H1 (cell line): Measurements from ENCODE around the gene KRTAP12-2. TPM values are rescaled to one million over a fixed set of nuclear protein-coding genes. Genes with fewer than 3 reads are reported as not detected.

Experiments used
- CTCF ChIA-PET: fragments of 300-600 bp; sonication (Branson Sonifier 250); formaldehyde crosslinking; loops from one replicate; lab custom pipeline; 2021; ENCODE audit not compliant: partially characterized antibody; lab: Charles Lee
- POLR2A ChIA-PET: fragments of 300-600 bp; sonication (Branson Sonifier 250); formaldehyde crosslinking; loops from one replicate; lab custom pipeline; 2021; ENCODE audit warnings: inconsistent platforms; ENCODE audit not compliant: partially characterized antibody; lab: Charles Lee
- DNase-seq, 2 experiments: peaks; one replicate each; pipeline versions ENCODE4 v3.0.0 to v3.0.0-alpha.2; 2010 to 2022; ENCODE audit warnings: low spot score in 2 of 2, low read depth in 1 of 2, mixed read lengths in 1 of 2
- FAIRE-seq: peaks from 2 replicates; lab custom pipeline; 2011; peaks lifted over from hg19 to GRCh38; lab: Jason Lieb, UNC
- H2AFZ ChIP-seq: 2 replicates; pipeline ENCODE4 v1.8.1; 2012; ENCODE audit warnings: low read length, inconsistent platforms
- H2AK5ac ChIP-seq: 2 replicates; pipeline ENCODE4 v1.6.1; 2013; ENCODE audit warnings: low read depth, low read length
- H2BK120ac ChIP-seq: replicated peaks from 2 replicates; pipeline ENCODE3; 2013; ENCODE audit warnings: low read depth, low read length, inconsistent platforms
- H2BK12ac ChIP-seq: 2 replicates; pipeline ENCODE4 v1.6.1; 2013; ENCODE audit warnings: low read depth, low read length
- H2BK15ac ChIP-seq: 2 replicates; pipeline ENCODE4 v1.6.1; 2013; ENCODE audit warnings: low read length
- H2BK20ac ChIP-seq: 2 replicates; pipeline ENCODE4 v1.6.1; 2013; ENCODE audit warnings: low read length
- H2BK5ac ChIP-seq: 2 replicates; pipeline ENCODE4 v1.6.1; 2013; ENCODE audit warnings: low read depth, low read length
- H3K14ac ChIP-seq: 2 replicates; pipeline ENCODE4 v1.6.1; 2013; ENCODE audit warnings: inconsistent platforms; ENCODE audit not compliant: insufficient read length
- H3K18ac ChIP-seq: 2 replicates; pipeline ENCODE4 v1.6.1; 2013; ENCODE audit warnings: low read length; ENCODE audit errors: extremely low read depth
- H3K23ac ChIP-seq: 2 replicates; pipeline ENCODE4 v1.6.1; 2013; ENCODE audit warnings: inconsistent platforms; ENCODE audit not compliant: insufficient read length
- H3K23me2 ChIP-seq: 2 replicates; pipeline ENCODE4 v1.6.1; 2013; ENCODE audit warnings: low read depth, low read length
- H3K27ac ChIP-seq: 2 replicates; pipeline ENCODE4 v1.6.1; 2011; ENCODE audit warnings: low read depth, low read length, inconsistent platforms
- H3K27me3 ChIP-seq, 4 experiments: replicated peaks in 1 of 4; 1 replicate in 1 of 4; 2 replicates in 3 of 4; pipeline versions ENCODE4 v1.6.1 to v1.8.1; 2011 to 2013; ENCODE audit warnings: low read length in 3 of 4, mild to moderate bottlenecking in 3 of 4, inconsistent platforms in 2 of 4, mixed read lengths in 2 of 4, moderate library complexity in 1 of 4; ENCODE audit not compliant: control insufficient read depth in 3 of 4, insufficient read depth in 3 of 4; ENCODE audit errors: extremely low read depth in 1 of 4
- H3K36me3 ChIP-seq, 4 experiments: 2 replicates each; pipeline versions ENCODE4 v1.6.1 to v1.8.1; 2011 to 2013; ENCODE audit warnings: mild to moderate bottlenecking in 4 of 4, low read length in 3 of 4, moderate library complexity in 2 of 4, control low read depth in 1 of 4, inconsistent platforms in 1 of 4; ENCODE audit not compliant: insufficient read depth in 4 of 4, control insufficient read depth in 2 of 4
- H3K4ac ChIP-seq: replicated peaks from 2 replicates; pipeline ENCODE3; 2013; ENCODE audit warnings: low read length, low read depth, mixed read lengths, inconsistent platforms; ENCODE audit not compliant: insufficient read length
- H3K4me1 ChIP-seq, 4 experiments: replicated peaks in 1 of 4; 1 replicate in 1 of 4; 2 replicates in 3 of 4; pipeline versions ENCODE4 v1.6.1 to v1.8.1; 2011 to 2013; ENCODE audit warnings: low read length in 3 of 4, inconsistent platforms in 2 of 4, mixed read lengths in 1 of 4; ENCODE audit not compliant: insufficient read depth in 4 of 4, control insufficient read depth in 3 of 4
- H3K4me2 ChIP-seq, 2 experiments: 2 replicates each; pipeline versions ENCODE4 v1.6.1 to v1.8.1; 2011 to 2013; ENCODE audit warnings: low read depth in 2 of 2, low read length in 2 of 2, control low read depth in 1 of 2, inconsistent platforms in 1 of 2, mild to moderate bottlenecking in 1 of 2; ENCODE audit not compliant: insufficient read depth in 1 of 2
- H3K4me3 ChIP-seq, 4 experiments: fragments of 200-600, 300-600 bp in 1 of 4; sonication (generic), shearing (Covaris generic), sonication (Bioruptor Twin) in 1 of 4; 2 replicates each; pipeline versions ENCODE4 v1.5.1 to v1.8.1; 2011 to 2016; ENCODE audit warnings: low read length in 4 of 4, low read depth in 3 of 4, control low read depth in 2 of 4, inconsistent platforms in 2 of 4, mild to moderate bottlenecking in 2 of 4, mixed read lengths in 1 of 4, moderate library complexity in 1 of 4; ENCODE audit not compliant: insufficient read depth in 2 of 4; ENCODE audit errors: extremely low read depth in 1 of 4
- H3K56ac ChIP-seq: replicated peaks from 2 replicates; pipeline ENCODE3; 2013; ENCODE audit warnings: low read depth, mild to moderate bottlenecking, mixed read lengths, low read length, inconsistent platforms; ENCODE audit not compliant: insufficient read length
- H3K79me1 ChIP-seq: 2 replicates; pipeline ENCODE4 v1.6.1; 2013; ENCODE audit warnings: low read depth, low read length, control low read depth
- H3K79me2 ChIP-seq, 2 experiments: 2 replicates each; pipeline versions ENCODE4 v1.6.1 to v1.8.1; 2012 to 2013; ENCODE audit warnings: low read length in 2 of 2, mild to moderate bottlenecking in 2 of 2, inconsistent platforms in 1 of 2; ENCODE audit not compliant: insufficient read depth in 2 of 2, control insufficient read depth in 1 of 2
- H3K9ac ChIP-seq, 4 experiments: replicated peaks in 1 of 4; 1 replicate in 1 of 4; 2 replicates in 3 of 4; pipeline versions ENCODE4 v1.6.1 to v1.8.1; 2011 to 2013; ENCODE audit warnings: low read depth in 3 of 4, low read length in 3 of 4, control low read depth in 2 of 4, mild to moderate bottlenecking in 2 of 4, moderate library complexity in 2 of 4, inconsistent platforms in 1 of 4; ENCODE audit errors: extremely low read depth in 1 of 4
- H3K9me3 ChIP-seq, 2 experiments: 2 replicates each; pipeline versions ENCODE4 v1.6.1 to v1.8.1; 2012 to 2013; ENCODE audit warnings: mild to moderate bottlenecking in 2 of 2, moderate library complexity in 2 of 2, control low read depth in 1 of 2, inconsistent platforms in 1 of 2, low read depth in 1 of 2, low read length in 1 of 2, mixed read lengths in 1 of 2; ENCODE audit not compliant: insufficient read depth in 2 of 2
- H4K20me1 ChIP-seq, 2 experiments: replicated peaks in 1 of 2; 2 replicates each; pipeline versions ENCODE3 to v1.8.1; 2011 to 2013; ENCODE audit warnings: inconsistent platforms in 2 of 2, low read length in 2 of 2, mild to moderate bottlenecking in 1 of 2; ENCODE audit not compliant: insufficient read depth in 2 of 2, control insufficient read depth in 1 of 2
- H4K5ac ChIP-seq: 2 replicates; pipeline ENCODE4 v1.6.1; 2013; ENCODE audit warnings: low read length, low read depth, mixed read lengths, inconsistent platforms; ENCODE audit not compliant: insufficient read length
- H4K8ac ChIP-seq: 2 replicates; pipeline ENCODE4 v1.8.0; 2013; ENCODE audit warnings: mild to moderate bottlenecking, moderate library complexity, low read length, inconsistent platforms; ENCODE audit not compliant: insufficient read depth; ENCODE audit errors: extremely low read depth
- H4K91ac ChIP-seq: replicated peaks from 2 replicates; pipeline ENCODE3; 2013; ENCODE audit warnings: low read length, mixed read lengths, inconsistent platforms; ENCODE audit not compliant: insufficient read length
- CBX5 ChIP-seq: fragments of 300-800, 300-1000 bp; sonication (generic); IDR thresholded peaks from 2 replicates; pipeline ENCODE4 v1.7.1; 2016; ENCODE audit warnings: antibody characterized with exemption, low read length, low read depth
- EZH2 ChIP-seq: fragments of 200-600 bp; sonication (generic); IDR thresholded peaks from 2 replicates; pipeline ENCODE4 v1.7.1; 2012; ENCODE audit warnings: low read depth, mild to moderate bottlenecking, moderate library complexity, low read length, inconsistent platforms; ENCODE audit not compliant: severe bottlenecking
- GTF2F1 ChIP-seq: IDR thresholded peaks from 2 replicates; pipeline ENCODE4 v1.6.1; 2012; ENCODE audit warnings: low read depth, low read length, improper control_type of control experiment, borderline replicate concordance
- WGBS, 2 experiments: shearing (Covaris generic) in 1 of 2; methylation state at CpG; one replicate each; pipeline versions ENCODE4 v1.1.6 to v1.1.7; 2013 to 2015; ENCODE audit warnings: low lambda C conversion rate in 2 of 2, mixed read lengths in 2 of 2, inconsistent platforms in 1 of 2, low coverage in 1 of 2, missing lambda C conversion rate in 1 of 2; ENCODE audit not compliant: insufficient replicate concordance in 2 of 2, insufficient coverage in 1 of 2, insufficient read length in 1 of 2; ENCODE audit errors: extremely low coverage in 1 of 2, missing lambda C conversion rate in 1 of 2; 5-methylcytosine and 5-hydroxymethylcytosine counted together
- polyA plus RNA-seq, 7 experiments: library from polyadenylated mRNA; depleted of rRNA in 3 of 7; stranded (reverse) in 5 of 7; unstranded in 2 of 7; fragments of >200 nt in 5 of 7; fragments of 200-250 nt in 2 of 7; gene quantifications; 1 replicate in 5 of 7; 2 replicates in 1 of 7; 4 replicates in 1 of 7; pipeline versions ENCODE4 v1.2.1 to v1.2.3, GENCODE V29; 2011 to 2013; ENCODE audit warnings: missing spikeins in 2 of 7, mixed read lengths in 2 of 7
- total RNA-seq: library from RNA; stranded (reverse); fragmentation: NEBNext Ultra II Directional; extraction: Animal tissue kit (Norgen Biotek cat#: 25700); gene quantifications from 2 replicates; pipeline ENCODE4 v1.2.1, GENCODE V29; 2021
- TF ChIP-seq, protein P1 (sequence below): IDR thresholded peaks from 2 replicates; pipeline ENCODE4 v1.6.1; 2012; ENCODE audit warnings: inconsistent platforms

KRTAP12-2 gene
- total and polyA plus RNA-seq, 2 of the 8 experiments (the other 6 are each of a cell fraction or from before 2014, with no cell fraction given) = 0.50 TPM; not detected in 1

DNA sequence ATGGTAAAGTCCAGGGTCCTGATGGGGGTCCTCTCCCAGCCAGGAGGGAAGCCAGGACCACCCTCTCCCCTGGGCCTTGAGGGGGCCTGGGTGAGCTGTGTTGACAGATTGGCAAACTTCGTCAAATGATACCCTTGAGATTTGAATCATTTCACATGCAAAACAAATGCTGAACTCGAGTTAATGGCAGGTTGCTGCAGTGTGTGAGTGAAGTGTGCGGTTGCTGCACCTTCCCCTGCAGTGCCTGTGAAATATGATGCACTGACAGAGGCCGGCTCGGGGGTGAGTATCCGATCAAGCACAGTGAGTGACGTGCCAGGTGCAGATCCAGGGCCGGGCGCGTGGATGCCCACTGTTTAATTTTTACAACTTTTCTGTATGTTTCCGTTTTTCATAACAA is 20.9 kb upstream of the KRTAP12-2 start:
- Histone ChIP-seq H2BK120ac (no peak overlapping the region), H4K20me1 (no peaks in the 10 kb centered on the region), H2BK12ac (no peak overlapping the region), H3K79me2 (no peaks in the 10 kb centered on the region), H3K4me1 (peaks cover 5 to 11% (median 9%) of the 10 kb centered on the region in 4 experiments), H3K4me3 (no peak overlapping the region), H3K9ac (no peak overlapping the region), H3K79me1 (no peaks in the 10 kb centered on the region), H3K27ac (no peak overlapping the region), H2BK5ac (no peak overlapping the region), H3K4me2 (no peak overlapping the region), H4K8ac (no peak overlapping the region), H2AFZ (no peak overlapping the region), H2BK15ac (no peak overlapping the region), H4K91ac (peak overlapping the region; percentile 23), H3K4ac (no peak overlapping the region), H4K5ac (no peak overlapping the region), H3K18ac (no peak overlapping the region; the same call in none of the 2 replicates), H3K23ac (no peak overlapping the region), H2AK5ac (no peak overlapping the region), H2BK20ac (0 out of 2 replicates have a peak overlapping the region, but pooled peaks have one; percentile 72), H3K14ac (no peak overlapping the region), H3K23me2 (no peaks in the 10 kb centered on the region), H3K36me3 (no peaks in the 10 kb centered on the region), H3K56ac (no peak overlapping the region), H3K27me3 (no peaks in the 10 kb centered on the region), H3K9me3 (0 out of 4 replicates have a peak, but pooled peaks cover 0 to 2% of the 10 kb centered on the region in 2 experiments)
- FAIRE-seq (no peak), DNase-seq (no peak)
- TF ChIP-seq EZH2 (no peak), CBX5 (no peak), GTF2F1 (no peak)
- TF ChIP-seq, protein P1, sequence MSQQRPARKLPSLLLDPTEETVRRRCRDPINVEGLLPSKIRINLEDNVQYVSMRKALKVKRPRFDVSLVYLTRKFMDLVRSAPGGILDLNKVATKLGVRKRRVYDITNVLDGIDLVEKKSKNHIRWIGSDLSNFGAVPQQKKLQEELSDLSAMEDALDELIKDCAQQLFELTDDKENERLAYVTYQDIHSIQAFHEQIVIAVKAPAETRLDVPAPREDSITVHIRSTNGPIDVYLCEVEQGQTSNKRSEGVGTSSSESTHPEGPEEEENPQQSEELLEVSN = no peak
- WGBS, 2 experiments = 84% methylated on average over 11 of the region's 11 CpGs; no CpG with 5 or more reads in 1 of the 2 experiments
- ChIA-PET POLR2A (no interaction called here), CTCF (interaction anchor here (0.8 to 1.5 kb wide), 6 partner anchors 28 to 197 kb away, joined by 3 to 4 read pairs (median 3); no protein-coding TSS in a partner anchor)
